Measurements from ENCODE around the gene TMEM214. TPM values are rescaled to one million over a fixed set of nuclear protein-coding genes. Genes with fewer than 3 reads are reported as not detected.

Gene TMEM214
- polyA plus RNA-seq, 1 donor from 2014 or later: 10.3 TPM

DNA sequence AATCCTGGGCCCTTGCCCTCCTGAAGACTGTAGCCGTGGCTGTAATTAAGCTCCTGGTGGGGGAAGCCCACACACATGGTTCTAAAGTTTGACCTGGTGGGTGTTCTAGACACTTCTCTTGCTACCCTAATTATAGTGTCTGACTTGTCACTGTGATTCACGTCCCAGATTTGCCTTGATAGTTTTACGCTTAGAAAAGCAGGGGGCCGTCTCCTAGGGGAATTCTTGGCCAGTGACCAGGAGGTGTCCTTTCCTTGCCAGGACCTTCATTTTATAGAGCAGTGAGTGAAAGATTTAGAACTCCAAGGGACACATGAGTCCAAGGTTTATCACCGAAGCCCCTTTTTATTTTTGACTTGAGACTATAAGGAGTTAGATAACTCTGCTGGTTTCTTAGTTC lies 9.0 kb downstream of the TMEM214 start:
- Histone ChIP-seq H3K27me3 (ENCODE audit: insufficient read depth, low read depth, low read length) (no peaks in the 10 kb centered on the region), H3K36me3 (ENCODE audit: insufficient read depth, low read length) (no peaks in the 10 kb centered on the region), H2AFZ (ENCODE audit: low read depth, low read length) (no peak overlapping the region), H3K9me2 (ENCODE audit: insufficient read depth, low read length) (no peaks in the 10 kb centered on the region), H3K4me2 (ENCODE audit: low read length) (no peak overlapping the region), H4K20me1 (ENCODE audit: insufficient read depth) (no peaks in the 10 kb centered on the region), H3K27ac (ENCODE audit: low read length) (no peak overlapping the region), H3K79me2 (replicated peaks; ENCODE audit: insufficient read depth, low read length) (no peaks in the 10 kb centered on the region), H3F3A (ENCODE audit: insufficient read depth, low read length, poor library complexity, severe bottlenecking) (no peaks in the 10 kb centered on the region), H3K9me3 (ENCODE audit: low read length) (no peaks in the 10 kb centered on the region), H3K9ac (ENCODE audit: low read length) (no peak overlapping the region), H3K4me3 (ENCODE audit: low read length) (no peak overlapping the region)
- TF ChIP-seq RAD21 (conservative IDR thresholded peaks at IDR 0.05): no peak
- TF ChIP-seq TAF1 (IDR thresholded peaks at IDR 0.05; ENCODE audit: low read depth): no peak
- TF ChIP-seq POLR2AphosphoS5 (IDR thresholded peaks at IDR 0.05): no peak
- TF ChIP-seq, protein P1, sequence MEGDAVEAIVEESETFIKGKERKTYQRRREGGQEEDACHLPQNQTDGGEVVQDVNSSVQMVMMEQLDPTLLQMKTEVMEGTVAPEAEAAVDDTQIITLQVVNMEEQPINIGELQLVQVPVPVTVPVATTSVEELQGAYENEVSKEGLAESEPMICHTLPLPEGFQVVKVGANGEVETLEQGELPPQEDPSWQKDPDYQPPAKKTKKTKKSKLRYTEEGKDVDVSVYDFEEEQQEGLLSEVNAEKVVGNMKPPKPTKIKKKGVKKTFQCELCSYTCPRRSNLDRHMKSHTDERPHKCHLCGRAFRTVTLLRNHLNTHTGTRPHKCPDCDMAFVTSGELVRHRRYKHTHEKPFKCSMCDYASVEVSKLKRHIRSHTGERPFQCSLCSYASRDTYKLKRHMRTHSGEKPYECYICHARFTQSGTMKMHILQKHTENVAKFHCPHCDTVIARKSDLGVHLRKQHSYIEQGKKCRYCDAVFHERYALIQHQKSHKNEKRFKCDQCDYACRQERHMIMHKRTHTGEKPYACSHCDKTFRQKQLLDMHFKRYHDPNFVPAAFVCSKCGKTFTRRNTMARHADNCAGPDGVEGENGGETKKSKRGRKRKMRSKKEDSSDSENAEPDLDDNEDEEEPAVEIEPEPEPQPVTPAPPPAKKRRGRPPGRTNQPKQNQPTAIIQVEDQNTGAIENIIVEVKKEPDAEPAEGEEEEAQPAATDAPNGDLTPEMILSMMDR (IDR thresholded peaks at IDR 0.05; ENCODE audit: poor library complexity, severe bottlenecking): no peak
- TF ChIP-seq SMC3 (conservative IDR thresholded peaks at IDR 0.05; ENCODE audit: poor library complexity): no peak
- TF ChIP-seq EP300 (conservative IDR thresholded peaks at IDR 0.05; ENCODE audit: poor library complexity, severe bottlenecking): no peak
- TF ChIP-seq, protein P2, sequence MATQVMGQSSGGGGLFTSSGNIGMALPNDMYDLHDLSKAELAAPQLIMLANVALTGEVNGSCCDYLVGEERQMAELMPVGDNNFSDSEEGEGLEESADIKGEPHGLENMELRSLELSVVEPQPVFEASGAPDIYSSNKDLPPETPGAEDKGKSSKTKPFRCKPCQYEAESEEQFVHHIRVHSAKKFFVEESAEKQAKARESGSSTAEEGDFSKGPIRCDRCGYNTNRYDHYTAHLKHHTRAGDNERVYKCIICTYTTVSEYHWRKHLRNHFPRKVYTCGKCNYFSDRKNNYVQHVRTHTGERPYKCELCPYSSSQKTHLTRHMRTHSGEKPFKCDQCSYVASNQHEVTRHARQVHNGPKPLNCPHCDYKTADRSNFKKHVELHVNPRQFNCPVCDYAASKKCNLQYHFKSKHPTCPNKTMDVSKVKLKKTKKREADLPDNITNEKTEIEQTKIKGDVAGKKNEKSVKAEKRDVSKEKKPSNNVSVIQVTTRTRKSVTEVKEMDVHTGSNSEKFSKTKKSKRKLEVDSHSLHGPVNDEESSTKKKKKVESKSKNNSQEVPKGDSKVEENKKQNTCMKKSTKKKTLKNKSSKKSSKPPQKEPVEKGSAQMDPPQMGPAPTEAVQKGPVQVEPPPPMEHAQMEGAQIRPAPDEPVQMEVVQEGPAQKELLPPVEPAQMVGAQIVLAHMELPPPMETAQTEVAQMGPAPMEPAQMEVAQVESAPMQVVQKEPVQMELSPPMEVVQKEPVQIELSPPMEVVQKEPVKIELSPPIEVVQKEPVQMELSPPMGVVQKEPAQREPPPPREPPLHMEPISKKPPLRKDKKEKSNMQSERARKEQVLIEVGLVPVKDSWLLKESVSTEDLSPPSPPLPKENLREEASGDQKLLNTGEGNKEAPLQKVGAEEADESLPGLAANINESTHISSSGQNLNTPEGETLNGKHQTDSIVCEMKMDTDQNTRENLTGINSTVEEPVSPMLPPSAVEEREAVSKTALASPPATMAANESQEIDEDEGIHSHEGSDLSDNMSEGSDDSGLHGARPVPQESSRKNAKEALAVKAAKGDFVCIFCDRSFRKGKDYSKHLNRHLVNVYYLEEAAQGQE (IDR thresholded peaks at IDR 0.05; ENCODE audit: borderline replicate concordance): no peak
- TF ChIP-seq MXI1 (conservative IDR thresholded peaks at IDR 0.05; ENCODE audit: poor library complexity, severe bottlenecking): no peak
- TF ChIP-seq EZH2 (IDR thresholded peaks at IDR 0.05; ENCODE audit: borderline replicate concordance, insufficient read depth, low read length, poor library complexity, severe bottlenecking): no peak

DNA sequence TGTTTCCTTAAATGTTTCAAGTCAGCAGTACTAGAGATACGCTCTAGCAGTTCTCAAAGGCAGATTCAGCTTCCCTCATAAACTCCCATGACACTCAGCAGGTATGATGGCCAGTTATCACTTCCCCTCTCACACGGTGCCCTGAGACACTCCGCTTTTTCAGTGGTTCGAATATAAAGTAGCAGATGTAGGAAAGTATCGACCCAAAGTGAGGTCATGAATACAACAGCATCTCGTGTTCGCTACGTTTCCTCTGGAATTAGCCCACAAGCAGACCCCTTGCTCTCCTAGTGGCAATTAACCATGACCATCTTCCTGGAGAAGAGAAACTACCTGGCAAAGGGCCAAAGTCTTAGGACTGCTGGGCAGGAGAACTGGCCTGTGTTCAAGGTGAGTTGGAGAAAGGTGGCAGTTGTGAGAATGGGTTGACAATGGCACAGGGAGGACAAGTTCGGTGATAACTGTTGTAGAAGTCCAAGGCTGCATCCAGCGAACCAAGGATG lies 9.4 kb downstream of the TMEM214 start:
- Histone ChIP-seq H3K27ac (ENCODE audit: low read length) (no peak overlapping the region), H3K4me3 (ENCODE audit: low read length) (no peak overlapping the region), H3K9me3 (ENCODE audit: low read length) (no peaks in the 10 kb centered on the region), H3F3A (ENCODE audit: insufficient read depth, low read length, poor library complexity, severe bottlenecking) (no peaks in the 10 kb centered on the region), H3K9ac (ENCODE audit: low read length) (no peak overlapping the region), H2AFZ (ENCODE audit: low read depth, low read length) (no peak overlapping the region), H3K79me2 (replicated peaks; ENCODE audit: insufficient read depth, low read length) (no peaks in the 10 kb centered on the region), H3K9me2 (ENCODE audit: insufficient read depth, low read length) (no peaks in the 10 kb centered on the region), H4K20me1 (ENCODE audit: insufficient read depth) (no peaks in the 10 kb centered on the region), H3K4me2 (ENCODE audit: low read length) (no peak overlapping the region), H3K27me3 (ENCODE audit: insufficient read depth, low read depth, low read length) (no peaks in the 10 kb centered on the region), H3K36me3 (ENCODE audit: insufficient read depth, low read length) (no peaks in the 10 kb centered on the region)
- TF ChIP-seq EZH2 (IDR thresholded peaks at IDR 0.05; ENCODE audit: borderline replicate concordance, insufficient read depth, low read length, poor library complexity, severe bottlenecking) (no peak), EP300 (conservative IDR thresholded peaks at IDR 0.05; ENCODE audit: poor library complexity, severe bottlenecking) (no peak)
